GM12873 (cell line): Measurements from ENCODE around the gene CDHR3.

Experiments used
- CTCF ChIP-seq: IDR thresholded peaks from 2 replicates; pipeline ENCODE4 v1.5.1; 2012; ENCODE audit warnings: low read depth, mild to moderate bottlenecking, moderate library complexity, low read length, control low read depth; ENCODE audit not compliant: insufficient read depth; ENCODE audit errors: missing control alignments

The CDHR3 gene

GRCh38 chr7:105982388-105982787 is 19.3 kb downstream of the CDHR3 start:
- TF ChIP-seq CTCF: no peak

GRCh38 chr7:105985229-105985628 is 22.2 kb downstream of the CDHR3 start:
- TF ChIP-seq CTCF: no peak

- TF ChIP-seq CTCF: no peak
Observed at GRCh38 chr7:105985672-105986215, 22.7 kb downstream of the CDHR3 start.

GRCh38 chr7:105987046-105987445 is 24.0 kb downstream of the CDHR3 start:
- TF ChIP-seq CTCF: no peak

GRCh38 chr7:105988276-105988675 is 25.2 kb downstream of the CDHR3 start:
- no peak for TF ChIP-seq CTCF

GRCh38 chr7:105989191-105989590 is 26.1 kb downstream of the CDHR3 start:
- TF ChIP-seq CTCF: no peak

GRCh38 chr7:105989686-105990085 is 26.6 kb downstream of the CDHR3 start:
- no peak for TF ChIP-seq CTCF
